GM20431 (cell line): ENCODE results near the gene MICAL3.

ENCODE experiments used
- in situ Hi-C: fragments of 300-500 bp; cut with MseI, MboI; formaldehyde crosslinking; loops from one replicate; pipeline ENCODE4 v1.15.0; 2020; ENCODE audit warnings: low sequenced_read_pairs; ENCODE audit not compliant: unreplicated experiment

Gene MICAL3

GRCh38 chr22:17841836-17842235 is 182.5 kb downstream of the MICAL3 start:
- in situ Hi-C loops, result no loop called here

DNA sequence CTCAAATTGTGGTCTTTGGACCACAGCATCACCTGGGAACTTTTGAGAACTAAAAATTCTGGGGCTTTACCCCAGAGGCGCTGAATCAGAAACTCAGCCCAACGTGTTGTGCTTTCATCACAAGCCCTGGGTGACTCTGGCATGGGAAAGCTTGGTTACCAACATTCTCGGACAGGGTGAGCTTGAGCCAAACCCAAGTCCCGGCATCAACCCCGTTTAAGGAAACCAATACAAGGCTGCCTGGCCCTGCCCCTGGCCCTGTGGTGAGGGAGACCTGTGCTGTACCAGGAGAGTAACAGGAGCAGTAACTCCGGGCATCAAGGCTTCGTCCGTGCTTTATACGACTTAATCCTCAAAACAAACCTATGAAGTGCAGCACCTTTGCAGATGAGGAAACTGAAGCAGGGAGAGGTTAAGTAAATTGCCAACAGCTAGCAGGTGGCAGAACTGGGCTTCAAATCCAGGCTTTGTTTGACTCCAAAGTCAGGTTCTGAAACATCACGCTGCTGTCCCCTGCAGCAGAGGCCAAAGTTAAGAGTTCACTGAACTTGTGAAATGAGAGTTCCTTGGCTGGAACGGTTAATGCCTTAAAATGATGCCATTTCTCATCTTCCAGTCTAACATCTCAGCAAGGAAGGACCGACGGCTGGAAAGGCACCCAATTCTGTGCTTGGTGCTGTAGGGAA is 186.0 kb downstream of the MICAL3 start:
- in situ Hi-C loops, result loop anchor here (10.0 kb wide), 1 partner anchor 226 kb away; no protein-coding TSS in a partner anchor

DNA sequence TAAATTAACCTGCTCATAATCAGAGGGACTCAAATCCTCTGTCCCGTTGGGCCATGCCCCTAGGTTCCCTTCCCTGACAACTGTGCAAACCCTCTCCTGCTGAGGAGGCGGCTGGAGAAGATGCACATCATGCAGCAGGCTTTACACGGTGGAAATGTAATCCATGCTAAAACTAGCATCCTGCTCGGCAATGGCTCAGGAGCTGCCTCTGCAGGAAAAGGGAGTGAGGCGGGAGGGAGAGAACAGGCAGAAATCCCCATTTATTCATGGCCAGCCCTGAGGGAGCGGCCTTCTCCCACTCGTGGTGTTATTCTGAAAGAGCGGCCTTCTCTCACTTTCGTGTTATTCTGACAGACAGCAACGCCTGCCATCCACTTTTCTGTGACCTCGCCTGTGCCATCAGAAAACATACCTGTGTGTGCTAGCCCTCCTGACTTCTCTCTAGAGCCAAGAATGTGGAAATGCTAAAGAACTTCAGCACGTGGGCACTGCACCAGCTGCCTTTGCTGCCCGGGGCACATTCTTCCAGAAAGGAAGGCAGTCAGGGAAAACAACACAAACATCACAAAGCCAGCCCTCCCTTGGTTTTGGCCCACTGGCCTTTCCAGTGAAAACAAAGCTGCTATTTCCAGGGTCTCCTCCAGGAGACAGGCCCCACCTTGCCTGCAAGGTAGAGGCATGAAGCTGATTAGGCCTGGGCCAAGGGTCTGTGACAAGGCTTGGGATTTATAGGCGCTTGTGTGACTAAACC is 187.2 kb downstream of the MICAL3 start:
- in situ Hi-C loops, result loop anchor here (10.0 kb wide), 1 partner anchor 228 kb away; no protein-coding TSS in a partner anchor

- in situ Hi-C loops, result loop anchor here (10.0 kb wide), 1 partner anchor 230 kb away; no protein-coding TSS in a partner anchor
Measured at GRCh38 chr22:17835256-17835655, 189.1 kb downstream of the MICAL3 start.

- in situ Hi-C loops, result loop anchor here (10.0 kb wide), 1 partner anchor 231 kb away; no protein-coding TSS in a partner anchor
Measured at GRCh38 chr22:17833489-17833888, 190.9 kb downstream of the MICAL3 start.

DNA sequence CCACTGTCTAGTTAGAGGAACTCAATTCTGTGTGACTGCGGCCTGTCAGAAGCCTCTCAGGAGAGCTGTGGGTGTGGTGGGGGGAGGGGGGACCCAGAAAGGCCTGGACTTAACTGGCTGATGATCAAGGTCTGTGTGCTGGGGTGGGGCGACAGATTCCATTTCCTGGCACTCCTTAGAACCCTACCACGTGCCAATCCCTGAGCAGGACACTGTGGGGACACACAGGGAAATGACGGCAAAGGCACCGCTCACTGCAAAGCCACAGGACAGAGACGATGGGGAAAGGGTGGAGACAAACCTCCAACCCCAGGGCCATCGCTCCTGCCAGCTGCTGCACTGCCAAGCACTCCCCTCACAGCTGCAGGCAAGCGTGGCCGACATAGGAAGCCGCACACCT is 191.7 kb downstream of the MICAL3 start:
- in situ Hi-C loops, result loop anchor here (10.0 kb wide), 1 partner anchor 232 kb away; no protein-coding TSS in a partner anchor

- in situ Hi-C loops, result loop anchor here (10.0 kb wide), 1 partner anchor 233 kb away; no protein-coding TSS in a partner anchor
Measured at GRCh38 chr22:17831501-17832251, 192.7 kb downstream of the MICAL3 start.

DNA sequence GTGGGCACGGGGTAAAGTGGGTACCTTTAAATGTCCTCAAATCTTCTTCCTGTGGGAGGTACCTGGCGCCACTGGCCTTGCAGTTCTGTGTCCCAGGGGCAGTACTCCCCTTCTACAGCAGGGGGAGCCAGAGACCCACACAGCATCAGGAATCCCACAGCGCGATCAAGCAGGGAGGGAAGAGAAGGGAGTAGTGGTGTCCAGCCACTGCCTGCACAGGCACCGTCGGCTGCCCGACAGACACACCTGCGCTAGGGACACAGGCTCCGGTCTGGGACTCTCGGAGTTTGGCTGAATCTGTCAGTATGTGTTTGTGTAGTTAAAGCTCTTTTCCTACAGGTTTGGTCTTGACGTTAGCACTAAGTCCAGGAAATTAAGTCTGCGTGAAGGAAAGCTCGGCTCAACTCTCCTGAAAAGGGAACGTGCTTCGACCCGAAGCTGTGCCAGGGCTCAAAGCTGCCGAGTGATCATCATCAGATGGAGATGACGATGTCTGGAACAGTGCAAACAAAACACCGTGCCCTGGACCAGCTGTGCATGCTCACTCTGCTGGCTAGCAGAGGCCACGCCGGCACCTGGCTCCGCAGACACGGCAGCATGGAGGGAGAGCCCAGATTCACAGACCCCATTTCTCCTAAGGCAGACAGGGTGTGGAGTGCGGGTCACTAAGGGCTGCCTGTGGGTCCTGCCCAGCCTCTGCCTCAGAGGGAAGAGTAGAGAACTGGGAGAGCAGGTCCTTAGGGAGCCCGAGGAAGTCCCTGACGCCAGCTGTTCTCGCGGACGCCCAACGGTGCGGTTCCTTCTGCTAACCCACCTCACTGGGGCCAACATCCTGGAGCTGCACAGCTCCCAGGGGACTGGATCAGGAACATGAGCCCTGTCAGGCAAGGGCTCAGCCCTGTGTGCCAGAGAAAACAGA is 194.1 kb downstream of the MICAL3 start:
- in situ Hi-C loops, result loop anchor here (10.0 kb wide), 1 partner anchor 234 kb away; no protein-coding TSS in a partner anchor

- in situ Hi-C loops, result loop anchor here (10.0 kb wide), 1 partner anchor 235 kb away; no protein-coding TSS in a partner anchor
Measured at GRCh38 chr22:17829695-17830042, 194.7 kb downstream of the MICAL3 start.

DNA sequence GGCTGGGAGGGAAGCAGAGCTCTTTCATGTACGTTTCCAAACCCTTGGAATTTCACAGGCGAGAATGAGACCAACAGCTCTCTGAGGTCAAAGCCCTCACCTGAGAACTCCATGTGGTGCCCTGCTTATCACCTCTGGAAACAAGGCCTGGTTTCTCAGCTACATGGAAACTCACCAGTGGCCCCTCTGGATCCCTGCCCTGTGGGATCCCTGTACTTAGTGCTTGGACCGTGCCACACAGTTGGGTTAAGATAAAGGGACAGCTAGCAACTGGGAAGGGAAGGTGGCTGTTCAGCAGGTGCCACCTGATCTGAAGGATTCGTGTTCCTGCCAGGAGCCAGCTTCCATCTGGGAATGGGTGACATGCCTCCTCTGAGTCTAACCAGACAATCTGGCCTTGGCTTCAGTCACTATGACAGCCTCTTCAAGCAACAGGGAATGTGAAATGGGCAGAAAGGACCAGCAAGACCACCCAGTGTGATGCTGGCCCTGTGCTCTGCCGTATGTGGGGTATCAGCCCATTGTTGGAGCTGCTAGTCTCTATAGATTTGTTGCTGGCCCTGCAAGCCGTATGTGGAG is 195.8 kb downstream of the MICAL3 start:
- in situ Hi-C loops, result no loop called here

- in situ Hi-C loops, result no loop called here
Measured at GRCh38 chr22:17827466-17827865, 196.9 kb downstream of the MICAL3 start.

DNA sequence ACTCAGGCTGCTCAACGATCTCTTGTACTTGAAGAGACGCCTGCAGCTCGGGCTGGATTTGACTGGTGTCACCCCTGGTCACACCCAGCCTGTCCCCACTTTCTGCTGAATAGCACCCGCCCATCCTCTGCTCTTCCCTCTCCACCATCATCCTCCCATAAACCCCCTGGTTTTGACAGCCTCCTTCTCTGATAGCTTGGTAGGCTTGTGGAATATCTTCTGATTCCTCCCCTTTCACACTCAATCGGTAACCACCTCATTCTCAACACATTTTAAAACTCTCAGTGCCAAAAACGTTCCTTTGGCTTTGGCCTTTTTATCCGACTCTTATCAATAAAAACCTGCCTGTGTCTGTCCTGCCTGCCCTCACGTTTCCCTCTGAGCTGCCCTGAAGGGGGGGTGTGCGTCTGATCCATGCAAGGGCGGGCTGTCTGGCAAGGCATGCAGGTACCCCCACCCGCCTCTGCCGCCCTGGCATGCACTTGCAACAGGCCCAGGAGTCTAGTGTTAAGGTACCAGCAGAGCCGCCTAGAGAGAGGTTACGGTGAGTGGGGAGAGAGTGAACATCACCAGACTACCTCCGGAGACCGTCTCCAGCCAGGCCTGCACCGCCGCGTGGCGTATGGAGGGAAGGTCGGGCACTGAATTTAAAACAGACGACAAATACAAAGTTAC is 198.3 kb downstream of the MICAL3 start:
- in situ Hi-C loops, result no loop called here

DNA sequence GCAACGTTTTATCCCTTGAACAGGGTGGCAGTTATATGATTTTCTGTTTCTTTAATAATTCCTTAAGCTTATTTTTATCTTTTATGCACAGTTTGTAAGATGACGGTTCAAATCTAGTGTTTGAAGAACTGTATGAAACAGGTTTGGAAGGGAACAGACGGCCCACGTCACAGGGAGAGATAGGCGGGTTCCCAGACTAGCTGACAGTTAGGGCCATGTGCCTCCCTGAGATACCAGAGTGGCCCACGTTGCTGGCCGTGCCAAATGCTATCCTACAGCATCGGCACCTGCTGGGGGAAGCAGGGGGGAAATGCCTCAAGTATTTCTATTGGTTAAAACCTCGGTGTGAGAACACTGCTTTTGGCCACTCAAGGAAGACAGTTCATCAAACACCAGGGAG is 199.9 kb downstream of the MICAL3 start:
- in situ Hi-C loops, result no loop called here

GRCh38 chr22:17823964-17824363 is 200.4 kb downstream of the MICAL3 start:
- in situ Hi-C loops, result no loop called here

GRCh38 chr22:17823226-17823625 is 201.1 kb downstream of the MICAL3 start:
- in situ Hi-C loops, result no loop called here

GRCh38 chr22:17822087-17822486 is 202.3 kb downstream of the MICAL3 start:
- in situ Hi-C loops, result no loop called here

DNA sequence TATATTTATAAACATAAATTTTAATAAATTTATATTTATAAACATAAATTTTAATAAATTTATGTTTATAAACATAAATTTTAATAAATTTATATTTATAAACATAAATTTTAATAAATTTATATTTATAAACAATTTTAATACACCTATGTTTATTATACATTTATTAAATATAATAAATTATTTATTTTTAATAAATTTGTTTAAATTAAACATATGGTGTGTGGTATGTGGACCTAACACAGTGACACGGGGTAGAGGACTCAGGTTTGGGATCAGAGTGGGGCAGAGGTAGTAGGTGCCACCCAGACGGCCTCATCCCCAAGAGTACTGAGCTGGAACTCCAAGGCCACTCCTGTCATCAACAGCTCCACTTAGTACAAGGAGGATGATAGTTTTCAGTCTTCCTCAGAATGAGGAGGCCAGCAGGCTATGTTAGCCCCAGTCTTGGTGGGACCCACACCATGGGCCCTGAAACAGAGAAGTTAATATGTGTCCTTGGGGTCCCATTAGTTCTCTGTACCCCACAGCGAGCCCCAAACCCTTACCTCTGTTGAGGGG is 203.4 kb downstream of the MICAL3 start:
- in situ Hi-C loops, result no loop called here

DNA sequence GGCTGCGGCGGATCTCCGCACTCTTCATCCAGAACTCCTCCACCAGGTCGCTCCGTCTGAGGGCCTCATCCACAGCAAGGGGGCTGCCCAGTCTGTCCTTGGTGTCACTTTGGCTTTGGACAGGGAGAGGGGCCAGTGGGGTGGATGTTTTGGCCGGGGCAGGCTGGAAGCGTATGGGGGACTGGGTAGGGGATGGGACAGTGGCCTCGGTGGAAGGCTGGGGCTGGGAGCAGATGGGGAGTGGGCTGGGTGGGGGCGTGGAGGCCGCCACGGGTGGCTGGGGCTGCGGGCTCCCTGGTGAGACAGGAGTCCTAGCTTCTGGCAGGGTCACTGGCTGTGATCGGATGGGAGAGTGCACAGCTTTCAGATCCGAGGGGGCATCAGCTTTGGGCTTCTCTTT is 205.7 kb downstream of the MICAL3 start:
- in situ Hi-C loops, result no loop called here
